ENCODE data around the gene GMFB. TPM values are rescaled to one million over a fixed set of nuclear protein-coding genes. Genes with fewer than 3 reads are reported as not detected.

Gene GMFB
- total RNA-seq, 1 experiment from 2014 or later = 79.2 TPM

DNA sequence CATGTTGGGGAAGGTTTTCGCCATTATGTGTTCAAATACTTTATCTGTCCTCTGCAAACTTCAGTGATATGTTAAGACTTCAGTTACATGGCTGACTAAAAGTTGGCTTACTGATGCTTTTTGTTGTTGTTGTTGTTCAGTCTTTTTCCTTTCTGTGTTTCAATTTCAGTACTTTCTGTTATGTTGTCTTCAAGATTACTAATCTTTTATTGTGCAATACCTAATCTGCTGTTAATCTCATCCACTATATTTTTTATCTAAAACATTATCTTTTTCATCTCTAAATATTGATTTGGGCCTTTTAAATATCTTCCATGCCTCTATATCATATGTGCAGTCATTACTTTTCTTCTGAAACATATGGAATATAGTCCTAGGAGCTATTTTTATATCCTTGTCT is 27.9 kb upstream of the GMFB start:
- H2BK20ac ChIP-seq (ENCODE audit: low read depth, low read length, poor library complexity, severe bottlenecking) = no peak overlapping the region
- H2AK5ac ChIP-seq (ENCODE audit: insufficient read length, low read length) = no peak overlapping the region
- H3K27me3 ChIP-seq (ENCODE audit: insufficient read depth, low read length) = no peaks in the 10 kb centered on the region
- H3K23me2 ChIP-seq (ENCODE audit: insufficient read length, low read depth, low read length, poor library complexity, severe bottlenecking) = no peaks in the 10 kb centered on the region
- no peak overlapping the region for H2BK12ac ChIP-seq (ENCODE audit: insufficient read length, low read depth, low read length)
- H3K4me2 ChIP-seq (ENCODE audit: insufficient read depth, insufficient read length, low read length) = no peak overlapping the region
- H3K36me3 Mint-ChIP-seq (ENCODE audit: insufficient read depth in 1 of 3, low read depth in 3 of 3) = peaks cover 26 to 37% (median 31%) of the 10 kb centered on the region in 3 experiments
- no peak overlapping the region for H3K23ac ChIP-seq (ENCODE audit: insufficient read length, low read depth, low read length)
- no peak overlapping the region for H4K91ac ChIP-seq (ENCODE audit: insufficient read length, low read depth, low read length)
- H3K4ac ChIP-seq (ENCODE audit: low read depth, low read length) = no peak overlapping the region
- no peak overlapping the region for H2AFZ ChIP-seq (ENCODE audit: low read length)
- no peaks in the 10 kb centered on the region for H3K9me3 ChIP-seq (ENCODE audit: control insufficient read depth, low read depth, low read length)
- DNase-seq = no peak
- H2BK120ac ChIP-seq (ENCODE audit: low read depth, low read length, poor library complexity, severe bottlenecking) = no peak overlapping the region
- peaks cover 4 to 7% of the 10 kb centered on the region in 2 experiments; a peak in 2 of 4 replicates for H3K4me1 Mint-ChIP-seq
- H3K9ac ChIP-seq (ENCODE audit: extremely low read depth, insufficient read length, low read length) = no peak overlapping the region
- H3K14ac ChIP-seq (ENCODE audit: insufficient read depth, low read length) = no peak overlapping the region
- H3K18ac ChIP-seq (ENCODE audit: insufficient read length, low read depth, low read length) = no peak overlapping the region
- H3K56ac ChIP-seq (ENCODE audit: insufficient read length, low read depth, low read length) = no peak overlapping the region
- H3K9me3 Mint-ChIP-seq = peaks cover 10 to 12% of the 10 kb centered on the region in 2 experiments
- no peaks in the 10 kb centered on the region for H4K20me1 ChIP-seq (ENCODE audit: control insufficient read depth, insufficient read depth, insufficient read length)
- H3T11ph ChIP-seq (ENCODE audit: low read length) = no peak overlapping the region
- H4K8ac ChIP-seq (replicated peaks; ENCODE audit: insufficient read length, low read depth, low read length) = no peak overlapping the region
- no peak overlapping the region for H2BK5ac ChIP-seq (ENCODE audit: insufficient read length, low read length)
- no peak overlapping the region for H2BK15ac ChIP-seq (ENCODE audit: low read depth, low read length)
- H3K79me2 ChIP-seq (ENCODE audit: insufficient read depth, low read length) = peaks cover 10% of the 10 kb centered on the region; the same call in 1 of the 2 replicates
- peaks cover 8% of the 10 kb centered on the region for H3K79me1 ChIP-seq (ENCODE audit: insufficient read depth, low read depth, low read length, poor library complexity, severe bottlenecking)
- WGBS (ENCODE audit: extremely low coverage, insufficient read length, low lambda C conversion rate) = no CpG with 5 or more reads among the region's 1 CpG
- no peaks in the 10 kb centered on the region for H3K27me3 Mint-ChIP-seq (ENCODE audit: low read depth)
- no peak overlapping the region for H4K5ac ChIP-seq (ENCODE audit: insufficient read length, low read depth, low read length)
- H3K27ac Mint-ChIP-seq = no peak overlapping the region
- TF ChIP-seq, protein P1, sequence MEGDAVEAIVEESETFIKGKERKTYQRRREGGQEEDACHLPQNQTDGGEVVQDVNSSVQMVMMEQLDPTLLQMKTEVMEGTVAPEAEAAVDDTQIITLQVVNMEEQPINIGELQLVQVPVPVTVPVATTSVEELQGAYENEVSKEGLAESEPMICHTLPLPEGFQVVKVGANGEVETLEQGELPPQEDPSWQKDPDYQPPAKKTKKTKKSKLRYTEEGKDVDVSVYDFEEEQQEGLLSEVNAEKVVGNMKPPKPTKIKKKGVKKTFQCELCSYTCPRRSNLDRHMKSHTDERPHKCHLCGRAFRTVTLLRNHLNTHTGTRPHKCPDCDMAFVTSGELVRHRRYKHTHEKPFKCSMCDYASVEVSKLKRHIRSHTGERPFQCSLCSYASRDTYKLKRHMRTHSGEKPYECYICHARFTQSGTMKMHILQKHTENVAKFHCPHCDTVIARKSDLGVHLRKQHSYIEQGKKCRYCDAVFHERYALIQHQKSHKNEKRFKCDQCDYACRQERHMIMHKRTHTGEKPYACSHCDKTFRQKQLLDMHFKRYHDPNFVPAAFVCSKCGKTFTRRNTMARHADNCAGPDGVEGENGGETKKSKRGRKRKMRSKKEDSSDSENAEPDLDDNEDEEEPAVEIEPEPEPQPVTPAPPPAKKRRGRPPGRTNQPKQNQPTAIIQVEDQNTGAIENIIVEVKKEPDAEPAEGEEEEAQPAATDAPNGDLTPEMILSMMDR (conservative IDR thresholded peaks at IDR 0.05) = no peak
- H3K4me1 ChIP-seq (ENCODE audit: insufficient read depth, low read length) = no peaks in the 10 kb centered on the region
- no peak overlapping the region for H3K4me3 Mint-ChIP-seq
- H3K27ac ChIP-seq (ENCODE audit: insufficient read length, low read depth, low read length) = no peak overlapping the region
